NB4 (cell line): ENCODE measurements around the gene MLANA.

ENCODE experiments used
- DNase-seq: peaks from one replicate; pipeline ENCODE4 v3.0.0; 2010; ENCODE audit warnings: low read depth
- H3K4me3 ChIP-seq: one replicate; pipeline ENCODE4 v1.5.1; 2011; ENCODE audit warnings: mild to moderate bottlenecking, low read depth, low read length, moderate library complexity
- CTCF ChIP-seq: IDR thresholded peaks from one replicate; pipeline ENCODE4 v1.5.1; 2012; ENCODE audit warnings: low read depth, low read length
- MAX ChIP-seq: IDR thresholded peaks from 2 replicates; pipeline ENCODE4 v1.6.1; 2011; ENCODE audit warnings: low read depth, low read length
- MYC ChIP-seq: IDR thresholded peaks from 2 replicates; pipeline ENCODE4 v1.6.1; 2011; ENCODE audit warnings: low read depth, low read length
- POLR2A ChIP-seq: IDR thresholded peaks from 2 replicates; pipeline ENCODE4 v1.6.1; 2011; ENCODE audit warnings: mild to moderate bottlenecking; ENCODE audit not compliant: insufficient read length; ENCODE audit errors: extremely low read depth

Gene MLANA

GRCh38 chr9:5918460-5918859 is 27.8 kb downstream of the MLANA start:
- no peak for TF ChIP-seq MAX
- TF ChIP-seq CTCF = no peak
- TF ChIP-seq POLR2A = no peak
- TF ChIP-seq MYC = no peak
- no peak overlapping the region for H3K4me3 ChIP-seq

GRCh38 chr9:5920860-5921328 is 30.2 kb downstream of the MLANA start:
- no peak for TF ChIP-seq MAX
- TF ChIP-seq MYC = no peak
- no peak for TF ChIP-seq POLR2A
- no peak for TF ChIP-seq CTCF
- no peak for DNase-seq
- no peak overlapping the region for H3K4me3 ChIP-seq

More at GRCh38 chr9:5918460-5918859, 27.8 kb downstream of the MLANA start:
- no peak for DNase-seq

GRCh38 chr9:5922192-5922591 is 31.5 kb downstream of the MLANA start:
- no peak overlapping the region for H3K4me3 ChIP-seq
- DNase-seq = no peak
- TF ChIP-seq CTCF = no peak
- no peak for TF ChIP-seq MAX
- no peak for TF ChIP-seq MYC
- TF ChIP-seq POLR2A = no peak

- H3K4me3 ChIP-seq = no peak overlapping the region
- DNase-seq = no peak
- TF ChIP-seq MAX = no peak
- no peak for TF ChIP-seq MYC
- TF ChIP-seq CTCF = no peak
- TF ChIP-seq POLR2A = no peak
Observed at GRCh38 chr9:5931657-5932056, 41.0 kb downstream of the MLANA start.

GRCh38 chr9:5938449-5938848 is 47.8 kb downstream of the MLANA start:
- TF ChIP-seq MAX (no peak), CTCF (no peak), MYC (no peak), POLR2A (no peak)
- no peak overlapping the region for H3K4me3 ChIP-seq
- DNase-seq = no peak

GRCh38 chr9:5939530-5939929 is 48.8 kb downstream of the MLANA start:
- DNase-seq = no peak
- TF ChIP-seq CTCF = no peak
- TF ChIP-seq MAX = no peak
- no peak for TF ChIP-seq MYC
- TF ChIP-seq POLR2A = no peak
- no peak overlapping the region for H3K4me3 ChIP-seq
